Measurements from ENCODE around the gene PLAGL1. TPM values are rescaled to one million over a fixed set of nuclear protein-coding genes. Genes with fewer than 3 reads are reported as not detected.

Gene PLAGL1
- total RNA-seq, 4 donors from 2014 or later: 6.6 to 10.5 (median 7.4) TPM

DNA sequence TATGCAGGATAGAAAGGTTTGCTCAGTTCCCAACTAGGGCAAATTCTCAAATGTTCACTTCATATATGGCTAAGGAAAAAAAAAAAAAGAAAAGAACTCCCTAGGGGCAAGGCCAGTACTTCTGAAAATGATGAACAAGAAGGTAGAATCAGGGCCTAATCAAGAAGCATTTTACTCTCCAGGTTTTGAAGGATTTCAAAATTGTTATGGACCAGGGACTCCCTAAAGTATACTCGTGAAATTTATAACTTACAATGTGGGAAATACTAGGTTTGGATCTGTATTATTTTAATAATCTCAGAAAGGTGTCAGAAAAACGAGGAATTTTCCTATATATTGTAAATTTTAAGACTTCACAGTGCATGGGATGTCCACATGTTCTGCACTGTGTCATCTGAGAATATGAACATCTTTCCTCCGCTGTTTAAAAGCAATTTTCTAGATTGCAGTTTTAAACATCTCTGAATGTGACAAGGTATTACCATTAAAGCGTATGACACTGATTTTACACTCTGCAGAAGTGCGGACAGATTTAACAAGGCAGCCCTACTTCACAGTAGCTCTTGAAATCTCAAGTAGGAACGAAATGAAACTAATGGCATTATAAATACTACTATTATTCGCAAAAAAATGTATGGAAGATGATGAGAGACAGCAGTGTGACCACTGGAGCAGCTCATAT lies 14.0 kb downstream of the PLAGL1 start:
- Histone ChIP-seq H3K4me3 (replicated peaks in 1 of 3) (no peak overlapping the region), H3K4me1 (no peaks in the 10 kb centered on the region), H3K27ac (no peak overlapping the region), H3K27me3 (no peaks in the 10 kb centered on the region), H3K36me3 (no peaks in the 10 kb centered on the region), H3K9me3 (no peaks in the 10 kb centered on the region)
- WGBS, 2 donors: 85 to 89% methylated on average over 7 of the region's 7 CpGs
- no peak for DNase-seq
- intact Hi-C loops (cut with DNase I): no loop called here
- TF ChIP-seq, protein P1, sequence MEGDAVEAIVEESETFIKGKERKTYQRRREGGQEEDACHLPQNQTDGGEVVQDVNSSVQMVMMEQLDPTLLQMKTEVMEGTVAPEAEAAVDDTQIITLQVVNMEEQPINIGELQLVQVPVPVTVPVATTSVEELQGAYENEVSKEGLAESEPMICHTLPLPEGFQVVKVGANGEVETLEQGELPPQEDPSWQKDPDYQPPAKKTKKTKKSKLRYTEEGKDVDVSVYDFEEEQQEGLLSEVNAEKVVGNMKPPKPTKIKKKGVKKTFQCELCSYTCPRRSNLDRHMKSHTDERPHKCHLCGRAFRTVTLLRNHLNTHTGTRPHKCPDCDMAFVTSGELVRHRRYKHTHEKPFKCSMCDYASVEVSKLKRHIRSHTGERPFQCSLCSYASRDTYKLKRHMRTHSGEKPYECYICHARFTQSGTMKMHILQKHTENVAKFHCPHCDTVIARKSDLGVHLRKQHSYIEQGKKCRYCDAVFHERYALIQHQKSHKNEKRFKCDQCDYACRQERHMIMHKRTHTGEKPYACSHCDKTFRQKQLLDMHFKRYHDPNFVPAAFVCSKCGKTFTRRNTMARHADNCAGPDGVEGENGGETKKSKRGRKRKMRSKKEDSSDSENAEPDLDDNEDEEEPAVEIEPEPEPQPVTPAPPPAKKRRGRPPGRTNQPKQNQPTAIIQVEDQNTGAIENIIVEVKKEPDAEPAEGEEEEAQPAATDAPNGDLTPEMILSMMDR (IDR thresholded peaks at IDR 0.05): no peak
- TF ChIP-seq POLR2A (IDR thresholded peaks at IDR 0.05): no peak

DNA sequence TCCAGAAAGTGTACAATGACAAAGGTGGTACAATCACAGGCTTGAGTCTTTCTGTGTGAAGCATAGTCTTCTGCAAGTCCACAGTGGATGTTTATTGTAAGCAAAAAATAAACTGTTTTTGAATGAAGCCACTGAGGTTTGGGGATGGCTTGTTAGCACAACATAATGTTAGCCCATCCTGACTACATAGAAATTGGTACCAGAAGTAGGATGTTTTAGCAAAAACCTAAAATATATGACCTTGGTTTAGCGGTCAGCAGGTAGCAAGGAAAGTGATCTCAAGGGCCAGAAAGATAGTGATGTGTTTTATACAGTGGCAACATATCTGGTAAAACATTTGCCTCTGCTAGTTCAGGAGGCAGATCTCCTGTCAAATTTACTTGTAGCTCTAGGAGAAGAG lies 15.8 kb downstream of the PLAGL1 start:
- 97 to 100% methylated on average over 1 of the region's 1 CpG for WGBS, 2 donors
- no peaks in the 10 kb centered on the region for H3K9me3 ChIP-seq
- no peak for DNase-seq
- no peak overlapping the region for H3K27ac ChIP-seq
- no peaks in the 10 kb centered on the region for H3K27me3 ChIP-seq
- TF ChIP-seq POLR2A (IDR thresholded peaks at IDR 0.05): no peak
- TF ChIP-seq, protein P1 (IDR thresholded peaks at IDR 0.05): no peak
- intact Hi-C loops (cut with DNase I): no loop called here
- H3K4me1 ChIP-seq: no peaks in the 10 kb centered on the region
- no peaks in the 10 kb centered on the region for H3K36me3 ChIP-seq
- H3K4me3 ChIP-seq (replicated peaks in 1 of 3): no peak overlapping the region

DNA sequence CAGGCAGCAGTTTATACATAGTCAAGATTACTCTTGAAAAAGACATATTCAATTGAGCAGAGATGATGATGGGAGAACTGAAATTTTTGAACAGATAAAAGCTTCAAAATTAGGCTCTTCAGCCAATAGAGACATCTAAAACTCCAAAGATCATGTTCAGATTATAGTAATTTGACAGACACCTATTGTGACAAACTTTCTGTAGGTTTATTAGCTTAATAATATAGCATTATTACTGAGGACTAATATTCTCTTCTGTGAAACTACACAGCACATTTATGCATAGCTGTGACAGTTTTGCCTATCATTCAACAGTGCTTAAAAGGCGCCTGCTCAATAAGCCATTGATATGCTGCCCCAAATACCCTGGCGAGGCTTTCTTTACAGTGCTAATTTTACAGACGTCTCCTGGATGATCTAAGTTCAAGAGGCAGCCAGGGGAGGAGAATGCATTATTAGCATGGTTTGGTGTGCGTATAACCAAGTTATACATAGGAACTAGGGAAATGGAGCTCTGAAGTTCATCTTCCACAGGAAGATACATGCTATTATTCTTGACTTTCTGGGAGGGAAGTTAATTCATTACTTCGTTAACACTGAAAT lies 21.5 kb downstream of the PLAGL1 start:
- H3K27ac ChIP-seq: no peak overlapping the region
- no peak for DNase-seq
- H3K9me3 ChIP-seq: no peaks in the 10 kb centered on the region
- 77 to 78% methylated on average over 5 of the region's 5 CpGs for WGBS, 2 donors
- H3K36me3 ChIP-seq: no peaks in the 10 kb centered on the region
- H3K27me3 ChIP-seq: no peaks in the 10 kb centered on the region
- H3K4me3 ChIP-seq (replicated peaks in 1 of 3): no peak overlapping the region
- no peaks in the 10 kb centered on the region for H3K4me1 ChIP-seq
- no peak for TF ChIP-seq POLR2A (IDR thresholded peaks at IDR 0.05)
- TF ChIP-seq, protein P1 (IDR thresholded peaks at IDR 0.05): no peak
- intact Hi-C loops (cut with DNase I): no loop called here

DNA sequence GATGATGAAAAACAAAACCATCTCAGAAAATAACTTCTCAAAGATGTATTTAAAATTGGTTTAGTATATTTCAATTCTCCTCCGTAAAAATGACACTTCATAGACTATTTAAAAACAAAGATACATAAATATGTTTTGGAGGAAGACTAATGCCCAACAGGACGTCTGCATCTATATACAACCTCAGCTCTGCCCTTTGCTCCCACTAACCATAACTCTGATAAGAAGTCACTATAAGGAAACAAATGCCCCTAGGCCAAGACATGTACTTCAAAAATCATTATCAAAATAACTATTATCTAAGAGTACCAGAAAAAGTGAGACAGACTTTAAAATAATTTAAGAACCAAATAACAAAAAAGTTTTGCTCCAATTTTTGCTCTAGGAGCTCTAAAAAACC lies 23.4 kb downstream of the PLAGL1 start:
- intact Hi-C loops (cut with DNase I): no loop called here
- H3K4me3 ChIP-seq (replicated peaks in 1 of 3): no peak overlapping the region
- TF ChIP-seq POLR2A (IDR thresholded peaks at IDR 0.05): no peak
- TF ChIP-seq, protein P1 (IDR thresholded peaks at IDR 0.05): no peak
- H3K9me3 ChIP-seq: no peaks in the 10 kb centered on the region
- H3K27me3 ChIP-seq: no peaks in the 10 kb centered on the region
- no peak for DNase-seq
- no peak overlapping the region for H3K27ac ChIP-seq
- WGBS, 2 donors: 84 to 86% methylated on average over 2 of the region's 2 CpGs
- no peaks in the 10 kb centered on the region for H3K4me1 ChIP-seq
- no peaks in the 10 kb centered on the region for H3K36me3 ChIP-seq

DNA sequence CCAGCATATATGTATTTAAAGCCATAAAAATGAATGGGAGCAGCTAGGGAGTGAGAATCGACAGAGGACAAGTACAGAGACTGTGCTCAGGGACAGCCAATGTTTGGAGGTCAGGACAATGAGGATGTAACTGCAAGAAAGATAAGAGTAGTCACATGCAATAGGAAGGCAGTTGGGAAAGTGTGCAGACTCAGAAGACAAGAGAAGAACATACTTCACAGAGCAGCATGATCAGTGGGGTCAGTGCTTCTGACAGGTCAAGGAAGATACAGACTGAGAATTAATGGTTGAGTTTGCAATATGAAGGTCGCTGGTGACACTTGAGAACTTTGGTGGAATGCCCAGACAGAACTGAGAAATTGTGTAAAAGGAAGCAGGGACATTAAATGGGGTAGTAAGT lies 25.1 kb downstream of the PLAGL1 start:
- WGBS, 2 donors: 74 to 83% methylated on average over 2 of the region's 2 CpGs
- intact Hi-C loops (cut with DNase I): no loop called here
- Histone ChIP-seq H3K9me3 (no peaks in the 10 kb centered on the region), H3K4me3 (replicated peaks in 1 of 3) (no peak overlapping the region), H3K36me3 (no peaks in the 10 kb centered on the region), H3K4me1 (no peaks in the 10 kb centered on the region), H3K27me3 (no peaks in the 10 kb centered on the region), H3K27ac (no peak overlapping the region)
- TF ChIP-seq, protein P1 (IDR thresholded peaks at IDR 0.05): no peak
- no peak for TF ChIP-seq POLR2A (IDR thresholded peaks at IDR 0.05)
- DNase-seq: no peak
